Tibial artery (tissue), 4 donors: ENCODE data around the gene SH3BP2.
"Not testable (repeated sequence)": the region's sequence is repeated elsewhere in the genome, so short reads cannot be mapped to it uniquely, and the experiment has no call there.

Source experiments
- DNase-seq, 2 donors: peaks; one replicate each; pipeline ENCODE4 v3.0.0-alpha.2; 2019
- H3K27ac ChIP-seq, 2 donors: fragments of 200-600 bp; sonication (generic) in 1 of 2; 1 replicate in 1 of 2; 2 replicates in 1 of 2; pipeline ENCODE4 v1.5.1; 2018 to 2019; ENCODE audit warnings: mild to moderate bottlenecking in 1 of 2
- H3K27me3 ChIP-seq, 2 donors: fragments of 200-600 bp; sonication (generic) in 1 of 2; one replicate each; pipeline versions ENCODE4 v1.5.1 to v1.6.0; 2016 to 2019
- H3K36me3 ChIP-seq, 3 donors: fragments of 200-600 bp; sonication (generic) in 2 of 3; one replicate each; pipeline ENCODE4 v1.5.1; 2016 to 2019; ENCODE audit warnings: mild to moderate bottlenecking in 2 of 3
- H3K4me1 ChIP-seq, 4 donors: fragments of 200-600 bp; sonication (generic) in 2 of 4; 1 replicate in 3 of 4; 2 replicates in 1 of 4; pipeline ENCODE4 v1.5.1; 2016 to 2019
- H3K4me3 ChIP-seq, 2 donors: fragments of 200-600 bp; sonication (generic) in 1 of 2; 1 replicate in 1 of 2; 2 replicates in 1 of 2; pipeline ENCODE4 v1.5.1; 2018 to 2019; ENCODE audit warnings: mild to moderate bottlenecking in 2 of 2
- H3K9me3 ChIP-seq, 3 donors: fragments of 200-600 bp; sonication (generic) in 1 of 3; one replicate each; pipeline ENCODE4 v1.5.1; 2016 to 2019
- intact Hi-C: fragments of 100-400 bp; cut with DNase I; formaldehyde crosslinking; loops from one replicate; pipeline ENCODE4 v1.15.0; 2023; ENCODE audit warnings: low total_unique reads
- TF ChIP-seq, protein P1 (sequence below), 2 experiments: fragments of 200-600 bp in 1 of 2; fragments of 450-650 bp in 1 of 2; IDR thresholded peaks; one replicate each; pipeline ENCODE4 v1.5.1; 2017 to 2019; ENCODE audit warnings: antibody characterized with exemption in 2 of 2, mild to moderate bottlenecking in 1 of 2, moderate library complexity in 1 of 2

Gene SH3BP2

DNA sequence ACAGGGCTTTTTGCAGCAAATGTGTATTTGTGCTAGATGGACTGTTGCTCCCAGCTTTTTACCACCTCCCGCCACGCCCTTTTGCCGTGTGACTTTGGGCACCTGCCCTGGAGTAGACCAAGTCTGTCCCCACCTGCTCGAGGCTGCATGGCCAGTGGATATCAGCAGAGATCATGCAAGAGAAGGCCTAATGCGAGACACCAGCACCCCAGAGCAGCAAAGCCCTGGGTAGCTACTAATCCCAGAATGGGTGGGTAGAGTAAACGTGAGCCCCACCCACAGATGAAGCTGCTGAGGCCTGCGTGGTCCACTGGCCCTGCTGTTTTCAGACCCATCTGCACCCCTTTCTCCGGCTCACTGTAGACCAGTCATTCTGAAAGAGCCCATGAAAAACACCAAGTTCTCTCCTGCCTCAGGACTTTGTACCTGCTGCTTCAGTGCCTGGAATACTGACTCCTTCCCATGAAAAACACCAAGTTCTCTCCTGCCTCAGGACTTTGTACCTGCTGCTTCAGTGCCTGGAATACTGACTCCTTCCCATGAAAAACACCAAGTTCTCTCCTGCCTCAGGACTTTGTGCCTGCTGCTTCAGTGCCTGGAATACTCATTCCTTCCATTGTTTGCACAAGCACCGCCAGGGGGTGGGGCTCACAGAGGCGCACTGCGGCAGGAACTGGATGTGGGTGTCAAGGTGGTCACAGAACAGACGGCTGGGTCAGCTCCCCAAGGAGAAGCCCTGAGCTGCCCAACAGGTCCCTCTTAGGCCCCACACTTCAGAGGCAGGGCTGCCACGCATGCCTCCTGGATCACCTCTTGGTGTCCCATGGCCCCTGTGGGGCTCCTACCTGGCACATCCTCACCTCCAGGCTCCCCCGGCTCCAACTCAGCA lies 31.6 kb upstream of the SH3BP2 start:
- H3K27me3 ChIP-seq: no peaks in the 10 kb centered on the region
- no peak overlapping the region for H3K27ac ChIP-seq
- H3K4me1 ChIP-seq: peaks cover 0 to 14% (median 6%) of the 10 kb centered on the region in 4 donors
- H3K36me3 ChIP-seq: no peaks in the 10 kb centered on the region
- H3K9me3 ChIP-seq: no peaks in the 10 kb centered on the region
- peak in 1 of 2 donors; percentile 64 for DNase-seq
- H3K4me3 ChIP-seq: no peak overlapping the region
- TF ChIP-seq, protein P1, sequence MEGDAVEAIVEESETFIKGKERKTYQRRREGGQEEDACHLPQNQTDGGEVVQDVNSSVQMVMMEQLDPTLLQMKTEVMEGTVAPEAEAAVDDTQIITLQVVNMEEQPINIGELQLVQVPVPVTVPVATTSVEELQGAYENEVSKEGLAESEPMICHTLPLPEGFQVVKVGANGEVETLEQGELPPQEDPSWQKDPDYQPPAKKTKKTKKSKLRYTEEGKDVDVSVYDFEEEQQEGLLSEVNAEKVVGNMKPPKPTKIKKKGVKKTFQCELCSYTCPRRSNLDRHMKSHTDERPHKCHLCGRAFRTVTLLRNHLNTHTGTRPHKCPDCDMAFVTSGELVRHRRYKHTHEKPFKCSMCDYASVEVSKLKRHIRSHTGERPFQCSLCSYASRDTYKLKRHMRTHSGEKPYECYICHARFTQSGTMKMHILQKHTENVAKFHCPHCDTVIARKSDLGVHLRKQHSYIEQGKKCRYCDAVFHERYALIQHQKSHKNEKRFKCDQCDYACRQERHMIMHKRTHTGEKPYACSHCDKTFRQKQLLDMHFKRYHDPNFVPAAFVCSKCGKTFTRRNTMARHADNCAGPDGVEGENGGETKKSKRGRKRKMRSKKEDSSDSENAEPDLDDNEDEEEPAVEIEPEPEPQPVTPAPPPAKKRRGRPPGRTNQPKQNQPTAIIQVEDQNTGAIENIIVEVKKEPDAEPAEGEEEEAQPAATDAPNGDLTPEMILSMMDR (IDR thresholded peaks at IDR 0.05): no peak
- intact Hi-C loops: loop anchor here (5.0 to 10.0 kb wide), 4 partner anchors 104 to 276 kb away; partner anchors contain the start of genes GRK4 and NOP14

DNA sequence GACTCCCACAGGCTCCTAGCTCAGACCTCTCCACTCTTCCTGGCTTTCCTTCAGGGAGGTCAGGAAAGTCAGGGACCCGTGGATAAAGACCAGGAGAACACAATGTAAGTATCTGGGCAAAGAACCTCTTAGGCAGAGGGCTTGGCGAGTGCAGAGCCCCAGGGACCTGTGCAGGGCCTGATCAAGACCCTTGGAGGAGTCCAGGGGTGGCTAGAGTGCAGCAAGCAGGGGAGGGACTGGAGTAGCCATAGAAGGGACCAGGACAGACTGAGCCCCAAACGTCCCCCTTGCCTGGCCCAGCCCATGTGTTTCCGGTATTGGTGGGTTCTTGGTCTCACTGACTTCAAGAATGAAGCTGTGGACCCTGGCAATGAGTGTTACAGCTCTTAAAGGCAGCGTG lies 30.8 kb upstream of the SH3BP2 start:
- intact Hi-C loops: loop anchor here (5.0 to 10.0 kb wide), 4 partner anchors 103 to 275 kb away; partner anchors contain the start of genes GRK4 and NOP14
- H3K4me1 ChIP-seq: peaks cover 0 to 14% (median 3%) of the 10 kb centered on the region in 4 donors
- H3K9me3 ChIP-seq: no peaks in the 10 kb centered on the region
- peak in 1 of 2 donors; percentile 54 for DNase-seq
- no peak overlapping the region for H3K27ac ChIP-seq
- H3K27me3 ChIP-seq: no peaks in the 10 kb centered on the region
- no peak overlapping the region for H3K4me3 ChIP-seq
- H3K36me3 ChIP-seq: no peaks in the 10 kb centered on the region
- TF ChIP-seq, protein P1 (IDR thresholded peaks at IDR 0.05): no peak

DNA sequence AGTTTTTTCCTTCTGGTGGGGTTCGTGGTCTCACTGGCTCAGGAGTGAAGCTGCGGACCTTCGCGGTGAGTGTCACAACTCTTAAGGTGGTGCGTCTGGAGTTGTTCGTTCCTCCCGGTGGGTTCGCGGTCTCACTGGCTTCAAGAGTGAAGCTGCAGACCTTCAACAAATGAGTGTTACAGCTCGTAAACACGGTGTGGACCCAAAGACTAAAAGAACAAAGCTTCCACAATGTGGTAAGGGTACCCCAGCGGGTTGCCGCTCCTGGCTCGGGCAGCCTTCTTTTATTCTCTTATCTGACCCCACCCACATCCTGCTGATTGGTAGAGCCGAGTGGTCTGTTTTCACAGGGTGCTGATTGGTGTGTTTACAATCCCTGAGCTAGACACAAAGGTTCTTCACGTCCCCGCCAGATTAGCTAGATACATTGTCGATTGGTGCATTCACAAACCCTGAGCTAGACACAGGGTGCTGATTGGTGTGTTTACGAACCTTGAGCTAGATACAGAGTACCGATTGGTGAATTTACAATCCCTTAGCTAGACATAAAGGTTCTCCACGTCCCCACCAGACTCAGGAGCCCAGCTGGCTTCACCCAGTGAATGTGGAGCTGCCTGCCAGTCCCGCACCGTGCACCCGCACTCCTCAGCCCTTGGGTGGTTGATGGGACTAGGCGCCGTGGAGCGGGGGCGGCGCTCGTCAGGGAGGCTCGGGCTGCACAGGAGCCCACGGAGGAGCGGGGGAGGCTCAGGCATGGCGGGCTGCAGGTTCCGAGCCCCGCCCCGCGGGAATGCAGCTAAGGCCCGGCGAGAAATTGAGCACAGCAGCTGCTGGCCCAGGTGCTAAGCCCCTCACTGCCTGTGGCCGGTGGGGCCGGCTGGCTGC lies 30.2 kb upstream of the SH3BP2 start:
- H3K4me3 ChIP-seq, H3K9me3 ChIP-seq, H3K27me3 ChIP-seq, H3K36me3 ChIP-seq, H3K27ac ChIP-seq: not testable (repeated sequence)
- H3K4me1 ChIP-seq: peaks cover 0 to 14% (median 3%) of the 10 kb centered on the region in 4 donors
- peak in 1 of 2 donors; percentile 63 for DNase-seq
- intact Hi-C loops: loop anchor here (5.0 to 10.0 kb wide), 4 partner anchors 102 to 275 kb away; partner anchors contain the start of genes GRK4 and NOP14

DNA sequence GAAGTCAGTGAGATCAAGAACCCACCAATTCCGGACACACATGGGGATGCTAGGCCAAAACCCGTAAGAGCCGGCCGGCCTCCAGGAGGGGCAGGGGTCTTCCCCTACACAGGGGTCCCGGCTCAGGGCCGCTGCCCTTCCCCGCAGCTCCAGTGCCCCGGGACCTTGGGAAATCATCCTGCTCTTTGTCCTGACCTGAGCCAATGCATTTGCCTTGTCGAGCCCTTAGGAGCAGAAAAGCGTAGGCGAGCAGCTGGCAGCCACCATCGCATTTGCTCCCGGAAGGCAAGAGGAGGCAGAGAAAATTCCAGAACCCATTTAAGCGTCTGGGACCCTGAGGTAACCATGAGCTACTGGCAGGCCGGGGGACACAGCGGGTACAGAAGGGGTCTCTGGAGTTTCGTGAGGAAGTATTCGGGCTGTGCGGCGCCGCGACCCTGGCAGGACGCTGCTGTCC lies 29.3 kb upstream of the SH3BP2 start:
- DNase-seq: peak in 1 of 2 donors; percentile 70
- intact Hi-C loops: loop anchor here (5.0 to 10.0 kb wide), 4 partner anchors 101 to 274 kb away; partner anchors contain the start of genes GRK4 and NOP14
- no peaks in the 10 kb centered on the region for H3K36me3 ChIP-seq
- no peaks in the 10 kb centered on the region for H3K9me3 ChIP-seq
- H3K4me3 ChIP-seq: peak overlapping the region; percentile 54 to 58
- peaks cover 0 to 1% of the 10 kb centered on the region in 2 donors for H3K27me3 ChIP-seq
- H3K27ac ChIP-seq: peak overlapping the region; percentile 67 to 77
- H3K4me1 ChIP-seq: peaks cover 0 to 14% (median 3%) of the 10 kb centered on the region in 4 donors
- TF ChIP-seq, protein P1 (IDR thresholded peaks at IDR 0.05): no peak

DNA sequence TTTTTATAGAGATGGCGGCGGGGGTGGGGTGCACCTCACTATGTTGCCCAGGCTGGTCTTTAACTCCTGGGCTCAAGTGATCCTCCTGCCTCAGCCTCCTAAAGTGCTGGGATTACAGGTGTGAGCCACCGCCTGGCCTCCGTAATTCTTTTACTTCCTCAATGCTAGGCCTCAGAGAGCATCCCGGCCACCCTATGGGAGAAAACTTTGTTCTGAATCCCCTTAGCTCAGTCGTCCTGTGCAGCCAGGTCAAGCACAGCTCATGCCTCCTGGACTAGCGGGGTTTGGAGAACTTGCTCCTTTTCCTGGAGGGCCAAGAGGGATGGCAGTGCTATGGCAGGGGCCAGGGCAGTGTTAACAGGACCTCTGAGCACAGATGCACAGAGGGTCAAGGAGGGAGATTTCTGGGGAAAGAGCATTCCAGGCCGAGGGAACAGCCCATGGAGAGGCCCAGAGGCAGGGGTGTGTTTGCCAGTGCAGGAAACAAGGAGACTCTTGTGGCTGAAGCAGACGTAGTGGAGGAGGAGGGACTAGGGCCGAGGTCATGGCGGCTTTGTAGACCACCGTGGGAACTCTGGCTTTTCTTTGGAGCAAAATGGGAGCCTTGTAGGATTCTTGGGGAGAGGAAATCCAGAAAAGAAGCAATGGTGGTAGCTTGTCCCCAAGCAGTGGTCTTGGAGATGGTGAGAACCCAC lies 26.9 kb upstream of the SH3BP2 start:
- peaks cover 0 to 14% (median 3%) of the 10 kb centered on the region in 4 donors for H3K4me1 ChIP-seq
- TF ChIP-seq, protein P1 (IDR thresholded peaks at IDR 0.05): no peak
- peaks cover 0 to 3% of the 10 kb centered on the region in 2 donors for H3K27me3 ChIP-seq
- intact Hi-C loops: loop anchor here (10.0 kb wide), 2 partner anchors 99 to 169 kb away; no protein-coding TSS in a partner anchor
- H3K4me3 ChIP-seq: no peak overlapping the region
- peak in 1 of 2 donors; percentile 48 for DNase-seq
- no peaks in the 10 kb centered on the region for H3K9me3 ChIP-seq
- no peak overlapping the region for H3K27ac ChIP-seq
- H3K36me3 ChIP-seq: no peaks in the 10 kb centered on the region
